K562 (cell line): ENCODE data around the gene FBXO22. TPM values are rescaled to one million over a fixed set of nuclear protein-coding genes. Genes with fewer than 3 reads are reported as not detected.

Experiments used
- ATAC-seq: fragments of 200-7000 bp; cut with Tn5 transposase; 3 replicates; pipeline ENCODE4 v1.9.1; 2020; ENCODE audit warnings: moderate library complexity
- BruUV-seq: library from RNA; stranded (reverse); fragments of 400-500 nt; replicated peaks from 2 replicates; lab custom pipeline; 2021; lab: Mats Ljungman, UMichigan
- CTCF ChIA-PET: fragments of 300-600 bp; formaldehyde crosslinking; extraction: SDS; loops from one replicate; lab custom pipeline; 2021; ENCODE audit warnings: low intra/inter-chr PET ratio; lab: Yijun Ruan, JAX
- POLR2A ChIA-PET: fragments of 300-600, 350-650 bp; sonication (Branson Sonifier 250); formaldehyde crosslinking; extraction: SDS; loops from one replicate; lab custom pipeline; 2021; ENCODE audit warnings: antibody characterized with exemption, inconsistent platforms; lab: Yijun Ruan, JAX
- DNase-seq, 4 experiments: peaks; one replicate each; pipeline versions ENCODE4 v3.0.0 to v3.0.0-alpha.2; 2011 to 2018; ENCODE audit warnings: low spot score in 3 of 4, mixed read lengths in 3 of 4; ENCODE audit errors: extremely low read depth in 1 of 4
- FAIRE-seq: peaks from 2 replicates; lab custom pipeline; 2011; peaks lifted over from hg19 to GRCh38; lab: Jason Lieb, UNC
- H2AFZ ChIP-seq: 2 replicates; pipeline ENCODE4 v1.6.0; 2011; ENCODE audit warnings: low read depth, low read length, control low read depth, inconsistent platforms
- H3K27ac ChIP-seq: fragments of 200-600 bp; 3 replicates; pipeline ENCODE4 v1.8.0; 2011; ENCODE audit warnings: low read depth, mild to moderate bottlenecking, control low read depth, inconsistent platforms, low read length, moderate library complexity, mixed read lengths; ENCODE audit errors: extremely low read depth
- H3K27me3 ChIP-seq, 2 experiments: fragments of 300-600 bp in 1 of 2; 2 replicates in 1 of 2; 3 replicates in 1 of 2; pipeline versions ENCODE4 v1.6.0 to v1.8.0; 2011; ENCODE audit warnings: inconsistent platforms in 2 of 2, low read length in 2 of 2, mild to moderate bottlenecking in 1 of 2, mixed read lengths in 1 of 2, moderate library complexity in 1 of 2; ENCODE audit not compliant: control insufficient read depth in 2 of 2, insufficient read depth in 2 of 2
- H3K36me3 ChIP-seq: fragments of 300-600 bp; 3 replicates; pipeline ENCODE4 v1.8.0; 2011; ENCODE audit warnings: mild to moderate bottlenecking, low read length, inconsistent platforms; ENCODE audit not compliant: control insufficient read depth, insufficient read depth
- H3K4me1 ChIP-seq, 2 experiments: fragments of 200-600 bp in 1 of 2; replicated peaks in 1 of 2; 2 replicates in 1 of 2; 3 replicates in 1 of 2; pipeline versions ENCODE4 v1.5.1 to v1.8.0; 2011; ENCODE audit warnings: inconsistent platforms in 2 of 2, low read length in 2 of 2, mild to moderate bottlenecking in 1 of 2, mixed read lengths in 1 of 2, moderate library complexity in 1 of 2; ENCODE audit not compliant: control insufficient read depth in 2 of 2, insufficient read depth in 2 of 2
- H3K4me2 ChIP-seq: 2 replicates; pipeline ENCODE4 v1.6.1; 2011; ENCODE audit warnings: low read length, control low read depth, inconsistent platforms, mixed read lengths; ENCODE audit not compliant: insufficient read depth
- H3K4me3 ChIP-seq: fragments of 200-600 bp; sonication (generic), shearing (Covaris generic); 2 replicates; pipeline ENCODE4 v1.5.1; 2016; ENCODE audit warnings: control low read depth, inconsistent platforms
- H3K79me2 ChIP-seq: fragments of 200-600 bp; 3 replicates; pipeline ENCODE4 v1.8.0; 2011; ENCODE audit warnings: low read length, inconsistent platforms; ENCODE audit not compliant: control insufficient read depth, insufficient read depth
- H3K9ac ChIP-seq, 2 experiments: 2 replicates each; pipeline versions ENCODE4 v1.6.0 to v1.6.1; 2011; ENCODE audit warnings: low read depth in 2 of 2, low read length in 2 of 2, control low read depth in 1 of 2, inconsistent platforms in 1 of 2, mild to moderate bottlenecking in 1 of 2, mixed read lengths in 1 of 2; ENCODE audit not compliant: insufficient read depth in 1 of 2
- H3K9me1 ChIP-seq: one replicate; pipeline ENCODE4 v1.6.0; 2011; ENCODE audit warnings: inconsistent platforms, mild to moderate bottlenecking, low read length, moderate library complexity; ENCODE audit not compliant: control insufficient read depth, insufficient read depth
- H3K9me3 ChIP-seq: replicated peaks from 2 replicates; pipeline ENCODE4 v1.5.1; 2011; ENCODE audit warnings: low read depth, low read length, inconsistent platforms; ENCODE audit not compliant: control insufficient read depth, insufficient read depth
- H4K20me1 ChIP-seq: replicated peaks from 2 replicates; pipeline ENCODE4 v1.6.1; 2011; ENCODE audit warnings: low read length, inconsistent platforms, mixed read lengths; ENCODE audit not compliant: control insufficient read depth, insufficient read depth
- ESRRB ChIP-seq: fragments of 250-450 bp; sonication (Bioruptor Pico); IDR thresholded peaks from 2 replicates; pipeline ENCODE4 v1.5.0; 2020; ENCODE audit warnings: mild to moderate bottlenecking, moderate library complexity, borderline replicate concordance
- GABPB2 ChIP-seq: fragments of 250-450 bp; sonication (Bioruptor Pico); conservative IDR thresholded peaks from 2 replicates; pipeline ENCODE4 v1.5.1; 2021; ENCODE audit warnings: mild to moderate bottlenecking
- GTF2E2 ChIP-seq: fragments of 200-800 bp; sonication (Bioruptor generic); IDR thresholded peaks from 2 replicates; pipeline ENCODE4 v1.6.1; 2016; ENCODE audit warnings: missing genetic modification characterization, missing compliant biosample characterization
- GTF2F1 ChIP-seq: IDR thresholded peaks from 2 replicates; pipeline ENCODE4 v1.6.1; 2011; ENCODE audit warnings: low read depth, low read length, improper control_type of control experiment
- HCFC1 ChIP-seq: IDR thresholded peaks from 2 replicates; pipeline ENCODE4 v1.6.1; 2012; ENCODE audit warnings: low read depth, low read length, improper control_type of control experiment
- PHF20 ChIP-seq: fragments of 450-650 bp; IDR thresholded peaks from 2 replicates; pipeline ENCODE4 v1.6.1; 2018; ENCODE audit not compliant: partially characterized antibody
- RBM25 ChIP-seq: fragments of 200-400 bp; formaldehyde crosslinking; IDR thresholded peaks from 2 replicates; pipeline ENCODE4 v1.6.1; 2018; ENCODE audit warnings: low read length, low read depth, moderate library complexity; ENCODE audit not compliant: severe bottlenecking
- SPI1 ChIP-seq: IDR thresholded peaks from 2 replicates; pipeline ENCODE4 v1.6.1; 2011; ENCODE audit warnings: low read depth, low read length, control low read depth, borderline replicate concordance
- ZNF175 ChIP-seq: fragments of 200-800 bp; sonication (Bioruptor generic); IDR thresholded peaks from 2 replicates; pipeline ENCODE4 v1.6.1; 2016; ENCODE audit warnings: low read depth, mild to moderate bottlenecking, missing genetic modification characterization, missing compliant biosample characterization
- WGBS: fragments of 100-300 bp; shearing (Covaris generic); methylation state at CpG from one replicate; pipeline ENCODE4 v1.1.6; 2016; ENCODE audit warnings: low coverage, mixed read lengths; ENCODE audit not compliant: insufficient coverage; ENCODE audit errors: missing lambda C conversion rate; 5-methylcytosine and 5-hydroxymethylcytosine counted together
- in situ Hi-C: fragments of 300-500 bp; cut with MboI; formaldehyde crosslinking; loops from 4 replicates; pipeline ENCODE4 v1.15.0; 2018; ENCODE audit warnings: inconsistent platforms, mixed read lengths
- intact Hi-C: fragments of 100-400 bp; cut with micrococcal nuclease; formaldehyde crosslinking; loops from 2 replicates; pipeline ENCODE4 v1.14.2; 2022
- polyA plus RNA-seq, 8 experiments: library from polyadenylated mRNA; depleted of rRNA in 4 of 8; stranded (reverse) in 5 of 8; unstranded in 3 of 8; fragments of >200 nt; fragmentation: Nextera tagmentation in 2 of 8; fragmentation: Illumina TruSeq in 1 of 8; extraction: Ambion mirVana in 2 of 8; extraction: Trizol in 1 of 8; gene quantifications; 2 replicates each; pipeline versions ENCODE4 v1.2.1 to v1.2.3, GENCODE V29; 2011 to 2014; ENCODE audit warnings: inconsistent platforms in 1 of 8, missing spikeins in 1 of 8
- total RNA-seq, 7 experiments: library from RNA; depleted of rRNA in 6 of 7; stranded (reverse); fragments of >200 nt in 6 of 7; fragmentation: Illumina TruSeq in 2 of 7; extraction: Trizol in 2 of 7; gene quantifications; 2 replicates each; pipeline versions ENCODE4 v1.2.1 to v1.2.3, GENCODE V29; 2011 to 2021; ENCODE audit warnings: low replicate concordance in 1 of 7
- TF ChIP-seq, protein P1 (sequence below): sonication (generic); formaldehyde crosslinking; IDR thresholded peaks from 2 replicates; pipeline ENCODE4 v1.8.0; 2022; ENCODE audit warnings: missing genetic modification reagents, mild to moderate bottlenecking, borderline replicate concordance
- TF ChIP-seq, protein P2 (sequence below): fragments of 200-400 bp; formaldehyde crosslinking; IDR thresholded peaks from 2 replicates; pipeline ENCODE4 v1.6.1; 2017; ENCODE audit warnings: mild to moderate bottlenecking, low read depth, low read length, moderate library complexity
- TF ChIP-seq, protein P3 (sequence below): fragments of 450-650 bp; formaldehyde crosslinking; IDR thresholded peaks from 2 replicates; pipeline ENCODE4 v1.4.0; 2022; ENCODE audit warnings: missing genetic modification characterization
- TF ChIP-seq, protein P4 (sequence below), 2 experiments: fragments of 450-650 bp in 1 of 2; sonication (generic) in 1 of 2; formaldehyde crosslinking in 1 of 2; IDR thresholded peaks in 1 of 2; conservative IDR thresholded peaks in 1 of 2; 2 replicates each; pipeline versions ENCODE4 v1.6.1 to v1.8.1; 2016 to 2023; ENCODE audit warnings: mild to moderate bottlenecking in 2 of 2, moderate library complexity in 2 of 2, inconsistent platforms in 1 of 2, missing genetic modification reagents in 1 of 2

Gene FBXO22
- total and polyA plus RNA-seq, 9 of the 15 experiments (the other 6 are each of a cell fraction or from before 2014, with no cell fraction given) = 24.4 to 99.4 (median 66.5) TPM

DNA sequence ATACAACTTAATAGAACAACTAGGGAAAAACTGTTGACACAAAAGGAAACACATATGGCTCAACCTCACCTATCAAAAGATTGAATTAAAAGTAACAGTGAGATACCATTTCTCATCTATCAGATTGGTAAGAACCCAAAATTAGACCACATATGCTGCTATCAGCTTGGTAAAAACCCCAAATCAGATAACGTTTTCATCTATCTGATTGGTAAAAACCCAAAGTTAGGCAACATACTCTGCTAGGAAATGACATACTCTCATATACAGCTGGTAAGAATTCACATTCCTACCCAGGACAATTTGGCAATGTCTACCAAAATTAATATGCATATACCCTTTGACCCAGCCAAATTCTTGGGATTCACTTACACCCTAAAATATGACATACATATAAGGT, 82.3 kb downstream of the FBXO22 start:
- CTCF ChIA-PET = no interaction called here
- DNase-seq = no peak
- no peaks in the 10 kb centered on the region for H3K9me3 ChIP-seq
- no peaks in the 10 kb centered on the region for H3K9me1 ChIP-seq
- 0% methylated on average over 1 of the region's 1 CpG for WGBS
- intact Hi-C loops (no loop called here), in situ Hi-C loops (no loop called here)
- no peak overlapping the region for H3K9ac ChIP-seq
- POLR2A ChIA-PET = interaction anchor here (0.7 to 1.8 kb wide), 3 partner anchors 9 to 182 kb away, joined by 3 to 6 read pairs (median 3); no protein-coding TSS in a partner anchor
- H3K79me2 ChIP-seq = no peaks in the 10 kb centered on the region
- H3K27ac ChIP-seq = no peak overlapping the region
- H4K20me1 ChIP-seq = no peaks in the 10 kb centered on the region
- H3K4me2 ChIP-seq = no peak overlapping the region
- BruUV-seq = no TSS peak
- no peaks in the 10 kb centered on the region for H3K4me1 ChIP-seq
- H3K27me3 ChIP-seq = peaks cover 0 to 4% of the 10 kb centered on the region in 2 experiments; a peak in 2 of 5 replicates
- no peak overlapping the region for H3K4me3 ChIP-seq
- no peaks in the 10 kb centered on the region for H3K36me3 ChIP-seq
- H2AFZ ChIP-seq = no peak overlapping the region
- no peak for ATAC-seq
- FAIRE-seq = no peak
- TF ChIP-seq, protein P1, sequence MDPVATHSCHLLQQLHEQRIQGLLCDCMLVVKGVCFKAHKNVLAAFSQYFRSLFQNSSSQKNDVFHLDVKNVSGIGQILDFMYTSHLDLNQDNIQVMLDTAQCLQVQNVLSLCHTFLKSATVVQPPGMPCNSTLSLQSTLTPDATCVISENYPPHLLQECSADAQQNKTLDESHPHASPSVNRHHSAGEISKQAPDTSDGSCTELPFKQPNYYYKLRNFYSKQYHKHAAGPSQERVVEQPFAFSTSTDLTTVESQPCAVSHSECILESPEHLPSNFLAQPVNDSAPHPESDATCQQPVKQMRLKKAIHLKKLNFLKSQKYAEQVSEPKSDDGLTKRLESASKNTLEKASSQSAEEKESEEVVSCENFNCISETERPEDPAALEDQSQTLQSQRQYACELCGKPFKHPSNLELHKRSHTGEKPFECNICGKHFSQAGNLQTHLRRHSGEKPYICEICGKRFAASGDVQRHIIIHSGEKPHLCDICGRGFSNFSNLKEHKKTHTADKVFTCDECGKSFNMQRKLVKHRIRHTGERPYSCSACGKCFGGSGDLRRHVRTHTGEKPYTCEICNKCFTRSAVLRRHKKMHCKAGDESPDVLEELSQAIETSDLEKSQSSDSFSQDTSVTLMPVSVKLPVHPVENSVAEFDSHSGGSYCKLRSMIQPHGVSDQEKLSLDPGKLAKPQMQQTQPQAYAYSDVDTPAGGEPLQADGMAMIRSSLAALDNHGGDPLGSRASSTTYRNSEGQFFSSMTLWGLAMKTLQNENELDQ (CRISPR knock-in tag) = no peak
- TF ChIP-seq GABPB2 (CRISPR knock-in tag) = no peak
- TF ChIP-seq PHF20 = no peak
- TF ChIP-seq RBM25 = no peak
- TF ChIP-seq ZNF175 = no peak
- TF ChIP-seq ESRRB = no peak
- TF ChIP-seq, protein P2, sequence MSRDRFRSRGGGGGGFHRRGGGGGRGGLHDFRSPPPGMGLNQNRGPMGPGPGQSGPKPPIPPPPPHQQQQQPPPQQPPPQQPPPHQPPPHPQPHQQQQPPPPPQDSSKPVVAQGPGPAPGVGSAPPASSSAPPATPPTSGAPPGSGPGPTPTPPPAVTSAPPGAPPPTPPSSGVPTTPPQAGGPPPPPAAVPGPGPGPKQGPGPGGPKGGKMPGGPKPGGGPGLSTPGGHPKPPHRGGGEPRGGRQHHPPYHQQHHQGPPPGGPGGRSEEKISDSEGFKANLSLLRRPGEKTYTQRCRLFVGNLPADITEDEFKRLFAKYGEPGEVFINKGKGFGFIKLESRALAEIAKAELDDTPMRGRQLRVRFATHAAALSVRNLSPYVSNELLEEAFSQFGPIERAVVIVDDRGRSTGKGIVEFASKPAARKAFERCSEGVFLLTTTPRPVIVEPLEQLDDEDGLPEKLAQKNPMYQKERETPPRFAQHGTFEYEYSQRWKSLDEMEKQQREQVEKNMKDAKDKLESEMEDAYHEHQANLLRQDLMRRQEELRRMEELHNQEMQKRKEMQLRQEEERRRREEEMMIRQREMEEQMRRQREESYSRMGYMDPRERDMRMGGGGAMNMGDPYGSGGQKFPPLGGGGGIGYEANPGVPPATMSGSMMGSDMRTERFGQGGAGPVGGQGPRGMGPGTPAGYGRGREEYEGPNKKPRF = no peak
- TF ChIP-seq HCFC1 = no peak
- no peak for TF ChIP-seq SPI1
- no peak for TF ChIP-seq GTF2F1
- TF ChIP-seq, protein P3, sequence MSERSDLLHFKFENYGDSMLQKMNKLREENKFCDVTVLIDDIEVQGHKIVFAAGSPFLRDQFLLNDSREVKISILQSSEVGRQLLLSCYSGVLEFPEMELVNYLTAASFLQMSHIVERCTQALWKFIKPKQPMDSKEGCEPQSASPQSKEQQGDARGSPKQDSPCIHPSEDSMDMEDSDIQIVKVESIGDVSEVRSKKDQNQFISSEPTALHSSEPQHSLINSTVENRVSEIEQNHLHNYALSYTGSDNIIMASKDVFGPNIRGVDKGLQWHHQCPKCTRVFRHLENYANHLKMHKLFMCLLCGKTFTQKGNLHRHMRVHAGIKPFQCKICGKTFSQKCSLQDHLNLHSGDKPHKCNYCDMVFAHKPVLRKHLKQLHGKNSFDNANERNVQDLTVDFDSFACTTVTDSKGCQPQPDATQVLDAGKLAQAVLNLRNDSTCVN = no peak
- TF ChIP-seq, protein P4, sequence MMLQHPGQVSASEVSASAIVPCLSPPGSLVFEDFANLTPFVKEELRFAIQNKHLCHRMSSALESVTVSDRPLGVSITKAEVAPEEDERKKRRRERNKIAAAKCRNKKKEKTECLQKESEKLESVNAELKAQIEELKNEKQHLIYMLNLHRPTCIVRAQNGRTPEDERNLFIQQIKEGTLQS (IDR thresholded peaks at IDR 0.05) = no peak
- TF ChIP-seq, protein P4 (CRISPR knock-in tag; conservative IDR thresholded peaks at IDR 0.05) = no peak
- no peak for TF ChIP-seq GTF2E2 (tag)
